H9 (cell line): Measurements from ENCODE around the gene CFAP46. TPM values are rescaled to one million over a fixed set of nuclear protein-coding genes. Genes with fewer than 3 reads are reported as not detected.

Experiments used
- DNase-seq: peaks from one replicate; pipeline ENCODE4 v3.0.0-alpha.2; 2017
- H2AFZ ChIP-seq: one replicate; pipeline ENCODE4 v1.6.1; 2013; ENCODE audit warnings: mild to moderate bottlenecking, low read length, control low read depth, moderate library complexity
- H2AK5ac ChIP-seq: 2 replicates; pipeline ENCODE4 v1.6.1; 2013; ENCODE audit warnings: low read length, control low read depth, mixed read lengths; ENCODE audit not compliant: insufficient read length
- H2BK120ac ChIP-seq: one replicate; pipeline ENCODE4 v1.6.1; 2013; ENCODE audit warnings: low read depth, mild to moderate bottlenecking, low read length, control low read depth, inconsistent platforms; ENCODE audit not compliant: poor library complexity, severe bottlenecking
- H2BK12ac ChIP-seq: 2 replicates; pipeline ENCODE4 v1.6.1; 2013; ENCODE audit warnings: low read length, control low read depth, mixed read lengths, low read depth; ENCODE audit not compliant: insufficient read length
- H2BK15ac ChIP-seq: 2 replicates; pipeline ENCODE4 v1.6.1; 2013; ENCODE audit warnings: low read depth, low read length, control low read depth
- H2BK20ac ChIP-seq: one replicate; pipeline ENCODE4 v1.6.1; 2013; ENCODE audit warnings: low read depth, mild to moderate bottlenecking, low read length, control low read depth, inconsistent platforms; ENCODE audit not compliant: poor library complexity, severe bottlenecking
- H2BK5ac ChIP-seq: 2 replicates; pipeline ENCODE4 v1.6.1; 2013; ENCODE audit warnings: low read length, control low read depth, mixed read lengths; ENCODE audit not compliant: insufficient read length
- H3K14ac ChIP-seq: 2 replicates; pipeline ENCODE4 v1.6.1; 2013; ENCODE audit warnings: low read length, control low read depth; ENCODE audit not compliant: insufficient read depth
- H3K18ac ChIP-seq: 2 replicates; pipeline ENCODE4 v1.6.1; 2013; ENCODE audit warnings: low read depth, mild to moderate bottlenecking, mixed read lengths, low read length, control low read depth; ENCODE audit not compliant: insufficient read length
- H3K23ac ChIP-seq: 2 replicates; pipeline ENCODE4 v1.6.1; 2013; ENCODE audit warnings: low read length, control low read depth, mixed read lengths, low read depth; ENCODE audit not compliant: insufficient read length
- H3K23me2 ChIP-seq: 2 replicates; pipeline ENCODE4 v1.6.1; 2013; ENCODE audit warnings: low read depth, mild to moderate bottlenecking, mixed read lengths, low read length, control low read depth; ENCODE audit not compliant: insufficient read length, poor library complexity, severe bottlenecking
- H3K27ac ChIP-seq: 2 replicates; pipeline ENCODE4 v1.5.1; 2013; ENCODE audit warnings: low read length, control low read depth, mixed read lengths, low read depth; ENCODE audit not compliant: insufficient read length
- H3K27me3 ChIP-seq: 2 replicates; pipeline ENCODE4 v1.6.1; 2013; ENCODE audit warnings: low read length, control low read depth, inconsistent platforms; ENCODE audit not compliant: insufficient read depth
- H3K4ac ChIP-seq: 2 replicates; pipeline ENCODE4 v1.6.1; 2013; ENCODE audit warnings: low read depth, mild to moderate bottlenecking, control low read depth, inconsistent platforms, low read length, moderate library complexity
- H3K4me1 ChIP-seq: 2 replicates; pipeline ENCODE4 v1.6.1; 2013; ENCODE audit warnings: low read length, control low read depth, inconsistent platforms; ENCODE audit not compliant: insufficient read depth
- H3K4me2 ChIP-seq: 2 replicates; pipeline ENCODE4 v1.6.1; 2013; ENCODE audit warnings: low read length, control low read depth, mixed read lengths; ENCODE audit not compliant: insufficient read length, insufficient read depth
- H3K56ac ChIP-seq: 2 replicates; pipeline ENCODE4 v1.6.1; 2013; ENCODE audit warnings: low read depth, mild to moderate bottlenecking, mixed read lengths, low read length, control low read depth; ENCODE audit not compliant: insufficient read length
- H3K79me1 ChIP-seq: 2 replicates; pipeline ENCODE4 v1.6.1; 2013; ENCODE audit warnings: low read depth, mild to moderate bottlenecking, moderate library complexity, low read length, control low read depth, inconsistent platforms; ENCODE audit not compliant: insufficient read depth, poor library complexity, severe bottlenecking
- H3K79me2 ChIP-seq: 2 replicates; pipeline ENCODE4 v1.6.1; 2013; ENCODE audit warnings: low read length, control low read depth, inconsistent platforms; ENCODE audit not compliant: insufficient read depth
- H3K9ac ChIP-seq: 2 replicates; pipeline ENCODE4 v1.6.1; 2013; ENCODE audit warnings: low read length, control low read depth, mixed read lengths; ENCODE audit not compliant: insufficient read length; ENCODE audit errors: extremely low read depth
- H3K9me3 ChIP-seq: one replicate; pipeline ENCODE4 v1.6.1; 2013; ENCODE audit warnings: low read depth, low read length, inconsistent platforms; ENCODE audit not compliant: control insufficient read depth
- H3T11ph ChIP-seq: one replicate; pipeline ENCODE4 v1.6.1; 2013; ENCODE audit warnings: mild to moderate bottlenecking, low read length, control low read depth, inconsistent platforms
- H4K20me1 ChIP-seq: one replicate; pipeline ENCODE4 v1.6.1; 2013; ENCODE audit not compliant: control insufficient read depth, insufficient read length, insufficient read depth
- H4K5ac ChIP-seq: 2 replicates; pipeline ENCODE4 v1.6.1; 2013; ENCODE audit warnings: low read depth, mild to moderate bottlenecking, mixed read lengths, low read length, control low read depth; ENCODE audit not compliant: insufficient read length
- H4K8ac ChIP-seq: replicated peaks from 2 replicates; pipeline ENCODE4 v1.6.1; 2013; ENCODE audit warnings: low read length, control low read depth, mixed read lengths, low read depth; ENCODE audit not compliant: insufficient read length
- H4K91ac ChIP-seq: 2 replicates; pipeline ENCODE4 v1.6.1; 2013; ENCODE audit warnings: low read depth, mild to moderate bottlenecking, moderate library complexity, mixed read lengths, low read length, control low read depth; ENCODE audit not compliant: insufficient read length
- H3K27ac Mint-ChIP-seq, 3 experiments: 2 replicates in 2 of 3; 3 replicates in 1 of 3; pipeline ENCODE4 v1.8.0; 2020 to 2021; ENCODE audit warnings: mixed read lengths in 3 of 3, mild to moderate bottlenecking in 1 of 3, moderate library complexity in 1 of 3
- H3K27me3 Mint-ChIP-seq: 2 replicates; pipeline ENCODE4 v1.8.0; 2021; ENCODE audit warnings: low read depth, mild to moderate bottlenecking, moderate library complexity, mixed read lengths
- H3K36me3 Mint-ChIP-seq, 3 experiments: 2 replicates in 2 of 3; 3 replicates in 1 of 3; pipeline ENCODE4 v1.8.0; 2020 to 2021; ENCODE audit warnings: low read depth in 3 of 3, mixed read lengths in 3 of 3; ENCODE audit not compliant: insufficient read depth in 1 of 3
- H3K4me1 Mint-ChIP-seq, 2 experiments: 2 replicates each; pipeline ENCODE4 v1.8.0; 2020; ENCODE audit warnings: mixed read lengths in 2 of 2
- H3K4me3 Mint-ChIP-seq, 2 experiments: 2 replicates in 1 of 2; 3 replicates in 1 of 2; pipeline ENCODE4 v1.8.0; 2020 to 2021; ENCODE audit warnings: mild to moderate bottlenecking in 2 of 2, mixed read lengths in 2 of 2, moderate library complexity in 1 of 2
- H3K9me3 Mint-ChIP-seq, 2 experiments: 2 replicates in 1 of 2; 3 replicates in 1 of 2; pipeline ENCODE4 v1.8.0; 2020; ENCODE audit warnings: mild to moderate bottlenecking in 2 of 2, mixed read lengths in 2 of 2, moderate library complexity in 1 of 2
- WGBS: extraction: QIAGEN DNeasy Blood & Tissue Kit; methylation state at CpG from one replicate; pipeline ENCODE4 v1.1.7; 2013; ENCODE audit warnings: missing lambda C conversion rate, low lambda C conversion rate, mixed read lengths; ENCODE audit not compliant: insufficient read length; ENCODE audit errors: extremely low coverage; 5-methylcytosine and 5-hydroxymethylcytosine counted together
- total RNA-seq: library from RNA; stranded (reverse); gene quantifications from 2 replicates; pipeline ENCODE4 v1.2.1, GENCODE V29; 2021
- TF ChIP-seq, protein P1 (sequence below): fragments of 200-600 bp; sonication (generic); conservative IDR thresholded peaks from 3 replicates; pipeline ENCODE4 v1.8.0; 2021; ENCODE audit warnings: antibody characterized with exemption, mild to moderate bottlenecking

CFAP46 gene
- total RNA-seq, 1 experiment from 2014 or later: 3.1 TPM

GRCh38 chr10:132790934-132791829, 151.2 kb downstream of the CFAP46 start:
- H3K27ac ChIP-seq: no peak overlapping the region
- no peak overlapping the region for H3K56ac ChIP-seq
- TF ChIP-seq, protein P1, sequence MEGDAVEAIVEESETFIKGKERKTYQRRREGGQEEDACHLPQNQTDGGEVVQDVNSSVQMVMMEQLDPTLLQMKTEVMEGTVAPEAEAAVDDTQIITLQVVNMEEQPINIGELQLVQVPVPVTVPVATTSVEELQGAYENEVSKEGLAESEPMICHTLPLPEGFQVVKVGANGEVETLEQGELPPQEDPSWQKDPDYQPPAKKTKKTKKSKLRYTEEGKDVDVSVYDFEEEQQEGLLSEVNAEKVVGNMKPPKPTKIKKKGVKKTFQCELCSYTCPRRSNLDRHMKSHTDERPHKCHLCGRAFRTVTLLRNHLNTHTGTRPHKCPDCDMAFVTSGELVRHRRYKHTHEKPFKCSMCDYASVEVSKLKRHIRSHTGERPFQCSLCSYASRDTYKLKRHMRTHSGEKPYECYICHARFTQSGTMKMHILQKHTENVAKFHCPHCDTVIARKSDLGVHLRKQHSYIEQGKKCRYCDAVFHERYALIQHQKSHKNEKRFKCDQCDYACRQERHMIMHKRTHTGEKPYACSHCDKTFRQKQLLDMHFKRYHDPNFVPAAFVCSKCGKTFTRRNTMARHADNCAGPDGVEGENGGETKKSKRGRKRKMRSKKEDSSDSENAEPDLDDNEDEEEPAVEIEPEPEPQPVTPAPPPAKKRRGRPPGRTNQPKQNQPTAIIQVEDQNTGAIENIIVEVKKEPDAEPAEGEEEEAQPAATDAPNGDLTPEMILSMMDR: no peak
- no peak overlapping the region for H4K8ac ChIP-seq
- H2BK15ac ChIP-seq: no peak overlapping the region
- no peak for DNase-seq
- no peaks in the 10 kb centered on the region for H3K79me1 ChIP-seq
- Mint-ChIP-seq H3K27me3 (peaks cover 60% of the 10 kb centered on the region), H3K36me3 (no peaks in the 10 kb centered on the region), H3K9me3 (no peaks in the 10 kb centered on the region), H3K4me3 (no peak overlapping the region), H3K4me1 (peaks cover 0 to 2% of the 10 kb centered on the region in 2 experiments; a peak in 1 of 4 replicates), H3K27ac (no peak overlapping the region)
- H3K14ac ChIP-seq: no peak overlapping the region
- no peak overlapping the region for H2BK20ac ChIP-seq
- H3K27me3 ChIP-seq: peaks cover 40% of the 10 kb centered on the region
- no peak overlapping the region for H3K4me2 ChIP-seq
- H3K9ac ChIP-seq: no peak overlapping the region
- H3K9me3 ChIP-seq: no peaks in the 10 kb centered on the region
- H3K23me2 ChIP-seq: peaks cover 7% of the 10 kb centered on the region
- H4K20me1 ChIP-seq: no peaks in the 10 kb centered on the region
- H2AK5ac ChIP-seq: no peak overlapping the region
- H2BK5ac ChIP-seq: no peak overlapping the region
- no peak overlapping the region for H3T11ph ChIP-seq
- H4K5ac ChIP-seq: no peak overlapping the region
- H2BK12ac ChIP-seq: no peak overlapping the region
- H4K91ac ChIP-seq: no peak overlapping the region
- H2AFZ ChIP-seq: no peak overlapping the region
- no peaks in the 10 kb centered on the region for H3K79me2 ChIP-seq
- no CpG with 5 or more reads among the region's 31 CpGs for WGBS
- H3K23ac ChIP-seq: no peak overlapping the region
- no peak overlapping the region for H2BK120ac ChIP-seq
- no peaks in the 10 kb centered on the region for H3K4me1 ChIP-seq
- H3K4ac ChIP-seq: no peak overlapping the region
- no peak overlapping the region for H3K18ac ChIP-seq
